Measurements from ENCODE around the gene DLGAP4. TPM values are rescaled to one million over a fixed set of nuclear protein-coding genes. Genes with fewer than 3 reads are reported as not detected.

The DLGAP4 gene
- total and polyA plus RNA-seq, 2 of the 8 experiments (the other 6 are each of a cell fraction or from before 2014, with no cell fraction given) = 41.2 to 57.2 TPM

GRCh38 chr20:36344517-36345132 is 38.5 kb downstream of the DLGAP4 start:
- Histone ChIP-seq H3K23me2 (ENCODE audit: low read depth, low read length) (no peaks in the 10 kb centered on the region), H3K18ac (ENCODE audit: extremely low read depth, low read length) (no peak overlapping the region), H3K27me3 (replicated peaks in 1 of 4; ENCODE audit: control insufficient read depth in 3 of 4, extremely low read depth in 1 of 4, insufficient read depth in 3 of 4, low read length in 3 of 4) (no peaks in the 10 kb centered on the region; a peak in 1 of 7 replicates), H2AFZ (ENCODE audit: low read length) (no peak overlapping the region), H3K9ac (replicated peaks in 1 of 4; ENCODE audit: extremely low read depth in 1 of 4, low read depth in 3 of 4, low read length in 3 of 4) (no peak overlapping the region), H3K36me3 (ENCODE audit: control insufficient read depth in 2 of 4, insufficient read depth in 4 of 4, low read length in 3 of 4) (no peaks in the 10 kb centered on the region; a peak in 1 of 8 replicates), H3K79me2 (ENCODE audit: control insufficient read depth in 1 of 2, insufficient read depth in 2 of 2, low read length in 2 of 2) (no peaks in the 10 kb centered on the region), H4K91ac (replicated peaks; ENCODE audit: insufficient read length, low read length) (no peak overlapping the region), H2BK15ac (ENCODE audit: low read length) (no peak overlapping the region), H2BK20ac (ENCODE audit: low read length) (no peak overlapping the region), H4K5ac (ENCODE audit: insufficient read length, low read depth, low read length) (no peak overlapping the region), H3K4me2 (ENCODE audit: insufficient read depth in 1 of 2, low read depth in 2 of 2, low read length in 2 of 2) (no peak overlapping the region), H4K20me1 (replicated peaks in 1 of 2; ENCODE audit: control insufficient read depth in 1 of 2, insufficient read depth in 2 of 2, low read length in 2 of 2) (peaks cover 0 to 3% of the 10 kb centered on the region in 2 experiments), H2BK120ac (replicated peaks; ENCODE audit: low read depth, low read length) (no peak overlapping the region), H3K14ac (ENCODE audit: insufficient read length) (no peak overlapping the region), H3K9me3 (ENCODE audit: insufficient read depth in 2 of 2, low read depth in 1 of 2, low read length in 1 of 2) (no peaks in the 10 kb centered on the region), H3K4me3 (ENCODE audit: extremely low read depth in 1 of 4, insufficient read depth in 2 of 4, low read depth in 3 of 4, low read length in 4 of 4) (no peak overlapping the region), H3K4ac (replicated peaks; ENCODE audit: insufficient read length, low read depth, low read length) (no peak overlapping the region), H2BK5ac (ENCODE audit: low read depth, low read length) (no peak overlapping the region), H3K4me1 (replicated peaks in 1 of 4; ENCODE audit: control insufficient read depth in 3 of 4, insufficient read depth in 4 of 4, low read length in 3 of 4) (peaks cover 0 to 10% (median 7%) of the 10 kb centered on the region in 4 experiments; a peak in 5 of 7 replicates), H4K8ac (ENCODE audit: extremely low read depth, insufficient read depth, low read length) (no peak overlapping the region), H3K27ac (ENCODE audit: low read depth, low read length) (no peak overlapping the region), H2BK12ac (ENCODE audit: low read depth, low read length) (no peak overlapping the region), H3K56ac (replicated peaks; ENCODE audit: insufficient read length, low read depth, low read length) (no peak overlapping the region), H3K23ac (ENCODE audit: insufficient read length) (no peak overlapping the region), H2AK5ac (ENCODE audit: low read depth, low read length) (no peak overlapping the region), H3K79me1 (ENCODE audit: low read depth, low read length) (no peaks in the 10 kb centered on the region; the same call in 1 of the 2 replicates)
- ChIA-PET CTCF (ENCODE audit: partially characterized antibody) (interaction anchor here (0.6 to 2.3 kb wide), 10 partner anchors 10 to 96 kb away, joined by 3 to 8 read pairs (median 4); no protein-coding TSS in a partner anchor), POLR2A (ENCODE audit: partially characterized antibody) (interaction anchor here (0.6 to 0.8 kb wide), 2 partner anchors 46 to 205 kb away, joined by 4 to 5 read pairs; no protein-coding TSS in a partner anchor)
- DNase-seq (ENCODE audit: low read depth in 1 of 2, low spot score in 2 of 2) (peak in 1 of 2 experiments; percentile 92), FAIRE-seq (peak; percentile 36)
- WGBS, 2 experiments (ENCODE audit: extremely low coverage in 1 of 2, insufficient coverage in 1 of 2, insufficient read length in 1 of 2, insufficient replicate concordance in 2 of 2, low coverage in 1 of 2, low lambda C conversion rate in 2 of 2, missing lambda C conversion rate in 1 of 2) = 57% methylated on average over 3 of the region's 4 CpGs; no CpG with 5 or more reads in 1 of the 2 experiments

All from H1 (cell line).